IMR-90 (cell line): ENCODE data around the gene FARP1. TPM values are rescaled to one million over a fixed set of nuclear protein-coding genes. Genes with fewer than 3 reads are reported as not detected.

ENCODE experiments used
- ATAC-seq: fragments of 200-7000 bp; cut with Tn5 transposase; 2 replicates; pipeline ENCODE4 v1.9.1; 2020; ENCODE audit warnings: low read depth, mild to moderate bottlenecking, moderate library complexity
- BruUV-seq: library from RNA; stranded (reverse); fragments of 400-500 nt; replicated peaks from 2 replicates; lab custom pipeline; 2021; lab: Mats Ljungman, UMichigan
- CTCF ChIA-PET: fragments of 300-600 bp; formaldehyde crosslinking; extraction: SDS; loops from one replicate; lab custom pipeline; 2021; ENCODE audit warnings: antibody characterized with exemption; lab: Yijun Ruan, JAX
- POLR2A ChIA-PET: fragments of 300-600 bp; sonication (Branson Sonifier 250); formaldehyde crosslinking; loops from one replicate; lab custom pipeline; 2022; ENCODE audit warnings: antibody characterized with exemption; ENCODE audit not compliant: unreplicated experiment; lab: Charles Lee
- DNase-seq: peaks from one replicate; pipeline ENCODE4 v3.0.0; 2013
- H2AFZ ChIP-seq: replicated peaks from 2 replicates; pipeline ENCODE3; 2013; ENCODE audit warnings: low read length, mild to moderate bottlenecking; ENCODE audit not compliant: poor library complexity
- H2AK5ac ChIP-seq: 2 replicates; pipeline ENCODE4 v1.6.1; 2013; ENCODE audit warnings: low read depth, low read length, inconsistent platforms
- H2AK9ac ChIP-seq: replicated peaks from 2 replicates; pipeline ENCODE3; 2013; ENCODE audit warnings: mild to moderate bottlenecking, low read depth, low read length, moderate library complexity; ENCODE audit not compliant: poor library complexity
- H2BK120ac ChIP-seq: 2 replicates; pipeline ENCODE4 v1.6.1; 2013; ENCODE audit warnings: low read depth, low read length, inconsistent platforms
- H2BK15ac ChIP-seq: 3 replicates; pipeline ENCODE4 v1.6.1; 2013; ENCODE audit warnings: low read depth, low read length, inconsistent platforms
- H2BK20ac ChIP-seq: 2 replicates; pipeline ENCODE4 v1.6.1; 2013; ENCODE audit warnings: low read depth, mild to moderate bottlenecking, inconsistent platforms, low read length, moderate library complexity
- H2BK5ac ChIP-seq: 2 replicates; pipeline ENCODE4 v1.6.1; 2013; ENCODE audit warnings: mild to moderate bottlenecking, low read depth, low read length, inconsistent platforms; ENCODE audit not compliant: poor library complexity, severe bottlenecking
- H3K14ac ChIP-seq: replicated peaks from 2 replicates; pipeline ENCODE4 v1.6.1; 2013; ENCODE audit warnings: low read depth, low read length, inconsistent platforms
- H3K18ac ChIP-seq: 2 replicates; pipeline ENCODE4 v1.6.1; 2013; ENCODE audit warnings: low read depth, low read length, control low read depth
- H3K23ac ChIP-seq: 2 replicates; pipeline ENCODE4 v1.6.1; 2013; ENCODE audit warnings: low read depth, low read length, inconsistent platforms
- H3K27ac ChIP-seq: 2 replicates; pipeline ENCODE4 v1.5.1; 2013; ENCODE audit warnings: mild to moderate bottlenecking, control low read depth, low read length; ENCODE audit not compliant: insufficient read depth
- H3K27me3 ChIP-seq: 2 replicates; pipeline ENCODE4 v1.6.1; 2013; ENCODE audit warnings: low read length; ENCODE audit not compliant: control insufficient read depth, insufficient read depth
- H3K36me3 ChIP-seq: 2 replicates; pipeline ENCODE4 v1.6.1; 2013; ENCODE audit warnings: low read length, mixed read lengths; ENCODE audit not compliant: control insufficient read depth, insufficient read depth
- H3K4ac ChIP-seq: 2 replicates; pipeline ENCODE4 v1.6.1; 2013; ENCODE audit warnings: low read depth, low read length, inconsistent platforms
- H3K4me1 ChIP-seq: 2 replicates; pipeline ENCODE4 v1.6.1; 2013; ENCODE audit warnings: low read length, mixed read lengths; ENCODE audit not compliant: control insufficient read depth, insufficient read depth
- H3K4me2 ChIP-seq: 2 replicates; pipeline ENCODE4 v1.6.1; 2013; ENCODE audit warnings: low read depth, mild to moderate bottlenecking, control low read depth, low read length, moderate library complexity
- H3K4me3 ChIP-seq: 2 replicates; pipeline ENCODE4 v1.5.1; 2013; ENCODE audit warnings: low read depth, mild to moderate bottlenecking, control low read depth, low read length, moderate library complexity; ENCODE audit not compliant: insufficient read depth
- H3K56ac ChIP-seq: 2 replicates; pipeline ENCODE4 v1.6.1; 2013; ENCODE audit warnings: low read length, inconsistent platforms; ENCODE audit not compliant: insufficient read depth; ENCODE audit errors: extremely low read depth
- H3K79me1 ChIP-seq, 2 experiments: 2 replicates each; pipeline ENCODE4 v1.6.1; 2013; ENCODE audit warnings: low read length in 2 of 2, inconsistent platforms in 1 of 2, low read depth in 1 of 2
- H3K9ac ChIP-seq: 2 replicates; pipeline ENCODE4 v1.6.1; 2013; ENCODE audit warnings: low read depth, low read length, control low read depth
- H3K9me1 ChIP-seq: 2 replicates; pipeline ENCODE4 v1.6.1; 2013; ENCODE audit warnings: low read length, inconsistent platforms; ENCODE audit not compliant: insufficient read depth
- H3K9me3 ChIP-seq: 2 replicates; pipeline ENCODE4 v1.6.1; 2013; ENCODE audit warnings: low read length; ENCODE audit not compliant: control insufficient read depth, insufficient read depth
- H4K20me1 ChIP-seq: 2 replicates; pipeline ENCODE4 v1.6.1; 2013; ENCODE audit warnings: low read length, inconsistent platforms; ENCODE audit not compliant: insufficient read depth
- H4K5ac ChIP-seq: 2 replicates; pipeline ENCODE4 v1.6.1; 2013; ENCODE audit warnings: mild to moderate bottlenecking, low read depth, low read length, control low read depth
- H4K8ac ChIP-seq, 2 experiments: 2 replicates each; pipeline ENCODE4 v1.6.1; 2013; ENCODE audit warnings: low read depth in 2 of 2, low read length in 2 of 2, control low read depth in 1 of 2, inconsistent platforms in 1 of 2
- H4K91ac ChIP-seq: 2 replicates; pipeline ENCODE4 v1.6.1; 2013; ENCODE audit warnings: low read depth, low read length, inconsistent platforms; ENCODE audit not compliant: insufficient read depth
- BHLHE40 ChIP-seq: fragments of 150-350 bp; IDR thresholded peaks from 2 replicates; pipeline ENCODE4 v1.6.1; 2016; ENCODE audit warnings: mild to moderate bottlenecking, low read depth, low read length
- FOS ChIP-seq: fragments of 150-350 bp; IDR thresholded peaks from 2 replicates; pipeline ENCODE4 v1.6.1; 2016; ENCODE audit warnings: low read depth, low read length
- MAFK ChIP-seq: IDR thresholded peaks from 2 replicates; pipeline ENCODE4 v1.6.1; 2012; ENCODE audit warnings: low read depth, low read length, improper control_type of control experiment
- MXI1 ChIP-seq: IDR thresholded peaks from 2 replicates; pipeline ENCODE4 v1.6.1; 2012; ENCODE audit warnings: low read depth, mild to moderate bottlenecking, low read length, moderate library complexity, borderline replicate concordance
- NFE2L2 ChIP-seq: fragments of 150-350 bp; IDR thresholded peaks from 2 replicates; pipeline ENCODE4 v1.6.1; 2016; ENCODE audit warnings: low read depth, mild to moderate bottlenecking, low read length
- POLR2A ChIP-seq: IDR thresholded peaks from 2 replicates; pipeline ENCODE4 v1.6.1; 2012; ENCODE audit warnings: mild to moderate bottlenecking, low read depth, low read length
- RAD21 ChIP-seq: IDR thresholded peaks from 2 replicates; pipeline ENCODE4 v1.6.1; 2012; ENCODE audit warnings: low read length, improper control_type of control experiment
- RCOR1 ChIP-seq: IDR thresholded peaks from 2 replicates; pipeline ENCODE4 v1.6.1; 2012; ENCODE audit warnings: mild to moderate bottlenecking, low read length, improper control_type of control experiment; ENCODE audit not compliant: insufficient replicate concordance
- WGBS, 2 experiments: methylation state at CpG; one replicate each; pipeline versions ENCODE4 v1.1.5 to v1.1.7; 2013; ENCODE audit warnings: missing lambda C conversion rate in 2 of 2; ENCODE audit not compliant: insufficient read length in 1 of 2; ENCODE audit errors: extremely low coverage in 2 of 2; 5-methylcytosine and 5-hydroxymethylcytosine counted together
- dilution Hi-C: fragments of 300-500 bp; cut with HindIII; formaldehyde crosslinking; loops from one replicate; pipeline ENCODE4 v1.14.3; 2018; ENCODE audit warnings: low sequenced_read_pairs; ENCODE audit not compliant: unreplicated experiment
- in situ Hi-C: fragments of 300-500 bp; cut with MboI; formaldehyde crosslinking; loops from 3 replicates; pipeline ENCODE4 v1.14.3; 2019; ENCODE audit warnings: low sequenced_read_pairs, inconsistent platforms, mixed read lengths
- intact Hi-C: fragments of 100-400 bp; cut with micrococcal nuclease; formaldehyde crosslinking; loops from 2 replicates; pipeline ENCODE4 v1.10.0; 2022
- polyA plus RNA-seq, 3 experiments: library from polyadenylated mRNA; depleted of rRNA; stranded (reverse); fragments of >200 nt; gene quantifications; 2 replicates each; pipeline ENCODE4 v1.2.3, GENCODE V29; 2012; ENCODE audit warnings: low replicate concordance in 1 of 3
- total RNA-seq: library from RNA; depleted of rRNA; stranded (reverse); fragments of >200 nt; gene quantifications from 2 replicates; pipeline ENCODE4 v1.2.3, GENCODE V29; 2012
- TF ChIP-seq, protein P1 (sequence below): fragments of 150-350 bp; IDR thresholded peaks from 2 replicates; pipeline ENCODE4 v1.6.1; 2016; ENCODE audit warnings: low read depth, mild to moderate bottlenecking, low read length, moderate library complexity, borderline replicate concordance
- TF ChIP-seq, protein P2 (sequence below): fragments of 150-350 bp; IDR thresholded peaks from 2 replicates; pipeline ENCODE4 v1.6.1; 2017; ENCODE audit warnings: mild to moderate bottlenecking, antibody characterized with exemption, low read length, low read depth

FARP1 gene
- total and polyA plus RNA-seq, 2 of the 4 experiments (the other 2 are of a cell fraction) = 39.6 to 57.0 TPM

DNA sequence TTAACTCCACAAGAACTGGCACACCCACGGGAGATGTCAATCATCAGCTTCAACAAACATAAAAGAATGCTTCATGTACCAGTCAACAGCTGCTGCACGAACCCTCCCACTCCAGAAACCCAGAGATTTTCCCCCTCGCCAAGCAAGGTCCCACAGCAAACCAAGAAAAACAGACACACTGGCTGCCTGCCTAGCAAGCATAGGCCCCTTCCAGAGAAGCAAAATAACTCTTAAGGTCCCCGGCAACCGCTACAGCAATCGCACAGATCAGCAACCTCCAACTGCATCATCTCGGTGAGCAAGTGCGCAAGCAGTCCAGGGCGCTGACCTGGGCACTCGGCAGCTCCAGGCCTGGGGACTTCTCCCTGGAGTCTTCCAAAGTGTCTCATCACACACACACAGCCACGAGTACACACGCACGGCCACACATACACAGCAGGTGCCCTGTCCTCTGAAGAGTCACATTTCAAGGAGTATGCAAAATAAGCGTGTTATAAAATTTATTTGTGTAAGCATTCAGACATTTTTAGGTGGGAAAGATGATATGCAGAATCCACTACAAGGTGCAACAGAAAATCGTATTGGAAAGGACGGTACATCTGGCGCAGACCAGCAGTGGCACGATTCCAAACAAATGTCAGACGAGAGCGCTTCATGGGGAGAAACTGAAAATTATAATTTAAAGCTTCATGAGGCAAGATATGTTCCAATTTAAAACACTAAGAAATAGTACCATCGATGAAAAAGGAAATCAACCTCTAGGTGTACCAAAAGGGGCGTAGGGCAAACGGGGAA lies 309.0 kb downstream of the FARP1 start:
- no peak overlapping the region for H2AK5ac ChIP-seq
- peaks cover 12 to 73% of the 10 kb centered on the region in 2 experiments; a peak in 3 of 4 replicates for H3K79me1 ChIP-seq
- no peak overlapping the region for H2BK120ac ChIP-seq
- H3K14ac ChIP-seq = no peak overlapping the region
- dilution Hi-C loops (loop anchor here (25.0 kb wide), 1 partner anchor 210 kb away; no protein-coding TSS in a partner anchor), in situ Hi-C loops (loop anchor here (10.0 kb wide), 1 partner anchor 383 kb away; no protein-coding TSS in a partner anchor), intact Hi-C loops (loop anchor here (2.0 kb wide), 1 partner anchor 221 kb away; no protein-coding TSS in a partner anchor)
- H3K4me3 ChIP-seq = no peak overlapping the region
- no peak overlapping the region for H2BK15ac ChIP-seq
- no peak overlapping the region for H2BK20ac ChIP-seq
- 0 out of 4 replicates have a peak overlapping the region, but pooled peaks of 1 of the 2 experiments have one; percentile 6 for H4K8ac ChIP-seq
- H3K18ac ChIP-seq = no peak overlapping the region
- H4K91ac ChIP-seq = no peak overlapping the region
- peaks cover 34% of the 10 kb centered on the region for H4K20me1 ChIP-seq
- no peak for ATAC-seq
- H3K27me3 ChIP-seq = no peaks in the 10 kb centered on the region
- peak overlapping the region; percentile 33 for H2AFZ ChIP-seq
- TF ChIP-seq, protein P1, sequence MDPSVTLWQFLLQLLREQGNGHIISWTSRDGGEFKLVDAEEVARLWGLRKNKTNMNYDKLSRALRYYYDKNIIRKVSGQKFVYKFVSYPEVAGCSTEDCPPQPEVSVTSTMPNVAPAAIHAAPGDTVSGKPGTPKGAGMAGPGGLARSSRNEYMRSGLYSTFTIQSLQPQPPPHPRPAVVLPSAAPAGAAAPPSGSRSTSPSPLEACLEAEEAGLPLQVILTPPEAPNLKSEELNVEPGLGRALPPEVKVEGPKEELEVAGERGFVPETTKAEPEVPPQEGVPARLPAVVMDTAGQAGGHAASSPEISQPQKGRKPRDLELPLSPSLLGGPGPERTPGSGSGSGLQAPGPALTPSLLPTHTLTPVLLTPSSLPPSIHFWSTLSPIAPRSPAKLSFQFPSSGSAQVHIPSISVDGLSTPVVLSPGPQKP = no peak
- TF ChIP-seq MAFK (no peak), FOS (no peak), MXI1 (no peak), BHLHE40 (no peak), RCOR1 (no peak), RAD21 (no peak), NFE2L2 (no peak), POLR2A (no peak)
- TF ChIP-seq, protein P2, sequence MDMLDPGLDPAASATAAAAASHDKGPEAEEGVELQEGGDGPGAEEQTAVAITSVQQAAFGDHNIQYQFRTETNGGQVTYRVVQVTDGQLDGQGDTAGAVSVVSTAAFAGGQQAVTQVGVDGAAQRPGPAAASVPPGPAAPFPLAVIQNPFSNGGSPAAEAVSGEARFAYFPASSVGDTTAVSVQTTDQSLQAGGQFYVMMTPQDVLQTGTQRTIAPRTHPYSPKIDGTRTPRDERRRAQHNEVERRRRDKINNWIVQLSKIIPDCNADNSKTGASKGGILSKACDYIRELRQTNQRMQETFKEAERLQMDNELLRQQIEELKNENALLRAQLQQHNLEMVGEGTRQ = no peak
- ChIA-PET CTCF (no interaction called here), POLR2A (interaction anchor here (0.6 kb wide), 1 partner anchor 86 kb away, joined by 3 read pairs; no protein-coding TSS in a partner anchor)
- BruUV-seq = no TSS peak
- H3K27ac ChIP-seq = no peak overlapping the region
- H3K4ac ChIP-seq = no peak overlapping the region
- peaks cover 14% of the 10 kb centered on the region for H3K4me1 ChIP-seq
- peaks cover 15% of the 10 kb centered on the region for H3K9me1 ChIP-seq
- WGBS, 2 experiments = 67% methylated on average over 4 of the region's 23 CpGs; no CpG with 5 or more reads in 1 of the 2 experiments
- H2BK5ac ChIP-seq = peak overlapping the region; percentile 15
- H3K23ac ChIP-seq = 0 out of 2 replicates have a peak overlapping the region, but pooled peaks have one; percentile 8
- peaks cover 46% of the 10 kb centered on the region for H3K36me3 ChIP-seq
- no peak overlapping the region for H2AK9ac ChIP-seq
- H3K9ac ChIP-seq = no peak overlapping the region
- DNase-seq = peak; percentile 40
- H3K56ac ChIP-seq = no peak overlapping the region
- H4K5ac ChIP-seq = no peak overlapping the region
- H3K4me2 ChIP-seq = no peak overlapping the region
- no peaks in the 10 kb centered on the region for H3K9me3 ChIP-seq
